ENCODE results near the gene LATS2.
"Not testable (repeated sequence)": the region's sequence is repeated elsewhere in the genome, so short reads cannot be mapped to it uniquely, and the experiment has no call there.

Gene LATS2

DNA sequence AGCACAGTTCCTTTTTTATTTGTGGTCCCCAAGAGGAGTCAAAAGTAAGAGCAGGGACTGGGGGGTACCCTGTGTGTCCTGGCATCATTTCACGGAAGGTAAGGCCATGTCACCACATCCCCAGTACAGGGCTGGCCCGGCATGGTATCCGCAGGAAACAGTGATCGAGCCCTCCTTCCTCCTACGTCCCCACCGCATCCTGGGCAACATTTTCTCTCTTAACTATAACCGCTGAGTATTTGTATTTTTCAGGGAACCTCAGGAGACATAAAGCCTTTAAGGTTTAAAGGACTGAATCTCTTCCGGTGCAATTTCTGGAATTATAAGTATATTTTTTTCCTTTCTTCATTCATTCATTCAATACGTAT, 13.6 kb upstream of the LATS2 start:
- DNase-seq = peak; percentile 66

DNA sequence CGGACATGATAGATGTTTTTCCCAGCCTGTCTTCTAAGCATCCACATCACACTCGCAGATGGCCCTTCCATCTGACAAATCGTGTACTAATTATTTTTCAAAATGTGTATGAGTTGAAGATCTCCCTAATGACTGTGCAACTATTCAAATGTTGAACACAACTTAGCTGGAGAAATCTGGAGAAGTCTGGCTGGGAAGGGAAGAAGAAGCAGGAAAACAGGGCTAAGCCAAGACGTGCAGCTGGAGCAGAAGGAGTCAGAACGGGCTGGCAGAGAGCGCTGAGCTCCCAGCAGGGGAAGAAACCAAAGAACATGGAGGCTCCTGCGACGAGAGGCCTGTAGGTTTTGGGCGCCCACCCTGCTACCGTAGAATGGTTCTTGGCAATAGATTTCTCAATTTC, 13.2 kb upstream of the LATS2 start:
- DNase-seq = no peak

DNA sequence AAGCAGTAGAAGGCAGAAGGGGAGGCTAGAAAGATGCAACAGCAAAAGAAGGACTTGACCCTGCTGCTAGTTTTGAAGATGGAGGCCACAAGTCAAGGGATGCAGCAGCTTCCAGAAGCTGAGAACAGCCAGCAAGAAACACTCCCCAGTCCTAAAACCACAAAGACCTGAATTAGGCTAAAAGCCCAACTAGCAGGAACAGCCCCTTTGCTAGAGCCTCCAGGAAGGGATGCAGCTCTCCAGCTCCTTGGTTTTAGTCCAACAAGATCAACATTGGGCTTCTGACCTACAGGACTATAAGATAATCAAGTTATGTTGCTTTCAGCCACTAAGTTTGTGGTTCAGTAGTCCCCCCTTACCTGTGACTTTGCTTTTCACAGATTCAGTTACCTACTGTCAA, 10.5 kb upstream of the LATS2 start:
- DNase-seq = no peak

DNA sequence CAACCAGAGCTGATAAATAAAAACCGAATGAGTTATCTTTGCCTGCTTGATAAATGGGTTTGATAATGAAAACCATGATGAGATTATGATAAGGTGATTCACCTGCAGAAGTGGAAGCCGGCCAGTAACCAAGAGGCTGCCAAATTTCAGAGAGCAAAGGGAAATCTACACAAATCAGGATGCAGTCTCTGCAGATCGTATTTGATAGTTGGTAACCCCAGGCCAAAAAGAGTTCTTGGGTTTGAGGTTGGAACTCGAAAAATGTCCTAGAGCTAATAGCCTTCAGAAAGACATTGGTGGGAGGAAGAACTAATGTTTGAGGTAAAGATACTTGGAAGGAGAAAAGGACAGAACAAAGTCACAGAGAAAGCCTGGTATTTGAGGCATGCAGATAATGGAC, 9.6 kb upstream of the LATS2 start:
- DNase-seq = no peak

DNA sequence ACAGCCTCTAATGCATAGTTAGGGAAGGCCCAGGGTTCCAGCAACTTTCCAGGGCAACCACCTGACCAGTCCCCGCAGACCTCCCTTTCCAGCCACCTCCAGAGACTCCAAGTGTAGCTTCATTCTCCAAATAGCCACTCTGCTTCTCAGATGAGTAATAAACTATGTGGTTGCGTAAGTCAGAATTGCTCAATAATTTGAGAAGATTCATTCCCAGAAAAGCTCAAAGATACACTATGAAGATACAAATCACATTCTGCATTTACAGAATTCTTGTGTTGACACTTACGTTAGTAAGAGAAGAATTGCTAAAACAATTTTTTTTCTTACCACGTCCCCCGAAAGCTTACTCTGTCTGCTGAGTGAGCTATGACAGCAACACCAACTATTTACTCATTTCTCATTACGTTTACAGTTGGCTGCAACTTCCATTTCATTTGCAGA, 8.2 kb upstream of the LATS2 start:
- DNase-seq = no peak

DNA sequence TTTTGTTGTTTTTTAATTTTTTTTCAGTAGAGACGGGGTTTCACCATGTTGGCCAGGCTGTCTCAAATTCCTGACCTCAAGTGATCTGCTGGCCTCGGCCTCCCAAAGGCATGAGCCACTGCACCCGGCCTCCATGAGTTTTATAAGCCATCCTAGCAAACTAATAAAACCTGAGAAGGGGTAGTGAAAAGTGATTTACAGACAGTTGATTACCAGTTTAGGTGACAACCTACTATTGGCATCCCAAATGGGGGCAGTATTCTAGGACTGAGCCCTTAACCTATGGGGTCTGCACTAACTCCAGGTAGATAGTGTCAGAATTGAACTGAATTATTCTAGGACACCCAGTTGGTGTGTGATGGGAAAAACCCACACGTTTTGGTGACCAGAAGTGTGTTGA, 6.5 kb upstream of the LATS2 start:
- DNase-seq = no peak

DNA sequence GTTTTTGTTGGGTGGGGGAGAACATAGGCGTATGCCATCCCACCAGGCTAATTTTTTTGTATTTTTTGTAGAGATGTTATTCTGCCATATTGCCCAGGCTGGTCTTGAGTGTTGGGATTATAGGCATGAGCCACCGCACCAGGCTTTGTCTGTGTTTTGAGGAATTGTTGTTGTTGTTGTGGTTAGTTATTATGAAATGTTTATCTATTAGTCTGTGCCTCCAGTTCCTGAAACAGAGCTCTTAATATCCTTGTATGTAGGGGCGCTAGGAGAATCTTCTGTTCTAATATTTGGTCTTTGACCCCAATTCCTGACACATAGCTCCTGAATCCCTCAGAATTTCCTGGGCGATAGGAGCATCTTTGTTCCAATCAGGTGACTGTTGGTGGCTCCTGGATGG, 5.6 kb upstream of the LATS2 start:
- DNase-seq = no peak

DNA sequence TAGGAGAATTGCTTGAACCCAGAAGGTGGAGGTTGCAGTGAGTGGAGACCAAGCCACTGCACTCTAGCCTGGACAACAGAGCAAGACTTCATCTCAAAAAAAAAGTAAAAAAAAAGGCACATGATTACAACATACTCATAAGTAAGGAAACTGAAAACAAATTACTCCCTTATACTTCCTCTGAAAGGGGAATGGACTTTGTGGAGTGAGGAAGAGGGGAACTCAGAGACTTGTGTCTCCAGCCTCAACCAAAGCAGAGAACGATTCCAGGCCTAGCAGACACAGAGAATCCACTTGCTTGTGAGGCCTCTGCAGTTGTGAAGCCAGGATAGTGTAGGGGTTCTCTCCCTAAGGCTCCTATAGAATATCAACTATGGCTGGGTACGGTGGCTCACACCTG, 4.3 kb upstream of the LATS2 start:
- DNase-seq = no peak

DNA sequence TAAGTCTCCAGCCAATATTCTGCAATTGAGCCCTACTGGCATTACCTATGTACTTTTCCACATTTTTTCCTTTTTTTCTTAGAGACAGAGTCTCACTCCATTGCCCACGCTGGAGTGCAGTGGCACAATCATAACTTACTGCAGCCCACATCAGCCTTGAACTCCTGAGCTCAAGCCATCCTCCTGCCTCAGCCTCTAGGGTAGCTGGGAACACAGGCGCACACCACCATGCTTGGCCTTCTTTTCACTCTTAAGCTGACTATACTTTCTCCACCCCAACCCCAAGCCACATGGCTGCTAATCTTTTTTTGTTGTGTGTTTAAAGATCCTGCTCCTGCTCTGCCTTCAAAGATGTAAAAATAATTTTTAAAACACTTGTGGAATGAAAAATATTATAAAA, 1.6 kb upstream of the LATS2 start:
- DNase-seq = no peak

DNA sequence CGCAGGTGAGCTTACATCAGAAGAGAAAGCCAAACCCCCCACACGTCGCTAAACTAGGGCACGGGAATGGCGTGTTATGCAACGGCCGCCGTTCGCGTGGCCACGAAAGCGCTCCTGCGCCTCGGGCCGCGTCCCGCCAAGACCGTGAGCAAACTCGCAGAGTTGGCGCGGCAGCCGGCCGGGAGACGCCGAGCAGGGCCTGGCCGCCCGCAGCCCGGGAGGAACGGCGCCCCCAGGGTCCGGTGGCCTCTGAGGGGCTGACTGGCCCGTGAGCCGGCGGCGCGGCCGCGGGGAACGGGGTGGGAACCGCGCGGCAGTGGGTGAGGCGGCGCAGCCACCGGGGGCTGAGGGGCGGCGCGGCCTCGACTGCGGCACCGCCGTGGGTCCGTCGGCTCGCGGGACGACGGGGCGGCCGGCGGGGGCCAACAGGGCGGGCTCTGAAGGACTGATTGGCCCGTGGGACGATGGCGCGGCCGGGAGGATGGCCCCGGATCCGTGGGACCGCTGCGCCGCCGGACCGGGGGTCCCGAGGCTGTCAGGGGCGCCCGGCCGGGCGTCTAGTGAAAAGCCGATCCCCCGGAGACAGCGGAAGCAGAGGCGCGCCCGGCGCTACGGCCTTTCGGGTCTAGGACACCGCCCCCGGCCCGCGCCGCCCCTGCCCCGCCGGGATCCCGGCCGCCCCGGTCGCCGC, 903 bp downstream of the LATS2 start:
- DNase-seq = no peak

DNA sequence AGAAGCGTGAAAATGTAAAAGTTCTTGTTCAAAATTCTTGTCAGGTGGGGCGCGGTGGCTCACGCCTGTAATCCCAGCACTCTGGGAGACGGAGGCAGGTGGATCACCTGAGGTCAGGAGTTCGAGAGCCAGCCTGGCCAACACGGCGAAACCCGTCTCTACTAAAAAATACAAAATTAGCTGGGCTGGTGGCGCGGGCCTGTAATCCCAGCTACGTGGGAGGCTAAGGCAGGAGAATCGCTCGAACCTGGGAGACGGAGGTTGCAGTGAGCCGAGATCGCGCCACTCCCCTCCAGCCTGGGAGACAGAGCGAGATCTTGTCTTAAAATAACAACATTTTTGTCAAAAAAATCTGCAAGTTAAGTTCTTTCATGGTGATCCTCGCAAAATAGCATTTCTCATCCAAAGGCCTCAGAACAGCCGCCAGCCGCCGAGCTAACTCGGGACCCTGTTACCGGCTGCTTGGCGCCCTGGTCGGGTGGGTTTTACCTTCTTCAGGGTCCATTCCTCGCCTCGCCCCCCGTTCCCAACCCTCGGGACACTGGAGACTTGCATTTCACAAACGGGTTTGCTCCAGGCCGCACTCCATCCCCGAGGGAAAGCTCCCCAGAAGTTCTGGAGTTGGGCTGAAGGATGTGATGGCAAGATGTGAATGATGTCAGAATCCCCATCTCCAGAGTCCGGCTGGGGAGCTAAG, 1.6 kb downstream of the LATS2 start:
- DNase-seq = no peak

DNA sequence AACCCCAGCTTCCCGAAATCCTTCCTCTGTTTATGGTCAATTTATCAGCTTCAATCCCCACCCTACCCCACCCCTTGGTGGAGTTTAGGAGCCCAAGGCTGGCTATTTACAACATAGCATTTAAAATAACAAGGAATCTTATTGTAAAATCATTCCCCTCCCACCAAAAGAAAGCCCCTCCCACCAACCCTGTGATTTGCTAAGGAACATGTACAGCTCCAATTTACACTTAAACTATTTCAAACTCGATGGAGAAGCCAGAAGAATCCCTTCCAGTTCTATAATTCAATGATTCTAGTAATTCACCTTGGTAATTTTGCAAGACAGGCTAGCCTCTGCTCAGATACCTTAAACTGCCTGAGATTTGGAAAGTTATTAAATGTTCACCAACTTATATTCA, 3.0 kb downstream of the LATS2 start:
- DNase-seq = no peak

DNA sequence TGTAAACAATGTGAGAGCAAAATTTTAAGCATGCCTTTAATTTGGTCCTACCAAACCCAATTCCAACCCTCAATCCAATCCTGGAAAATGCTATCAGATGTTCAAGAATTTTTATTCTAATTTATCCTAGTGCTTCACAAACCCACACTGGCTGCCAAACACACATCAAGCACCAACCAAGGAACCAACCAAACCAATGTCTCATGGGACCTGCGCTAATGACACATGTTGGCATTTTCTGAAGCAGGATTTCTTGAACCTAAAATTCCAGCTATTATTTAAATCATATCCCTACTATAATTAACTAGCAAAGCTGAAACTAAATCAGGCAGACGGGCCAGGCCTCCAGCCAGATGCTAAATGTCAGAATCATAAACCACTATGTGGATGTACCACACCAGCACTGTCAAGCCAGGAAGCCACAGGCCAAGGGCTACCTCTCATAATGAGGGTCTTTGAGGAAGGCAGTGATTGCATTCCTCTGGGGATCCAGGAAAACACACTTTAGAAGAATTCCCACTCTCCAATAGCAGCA, 5.8 kb downstream of the LATS2 start:
- DNase-seq = no peak

DNA sequence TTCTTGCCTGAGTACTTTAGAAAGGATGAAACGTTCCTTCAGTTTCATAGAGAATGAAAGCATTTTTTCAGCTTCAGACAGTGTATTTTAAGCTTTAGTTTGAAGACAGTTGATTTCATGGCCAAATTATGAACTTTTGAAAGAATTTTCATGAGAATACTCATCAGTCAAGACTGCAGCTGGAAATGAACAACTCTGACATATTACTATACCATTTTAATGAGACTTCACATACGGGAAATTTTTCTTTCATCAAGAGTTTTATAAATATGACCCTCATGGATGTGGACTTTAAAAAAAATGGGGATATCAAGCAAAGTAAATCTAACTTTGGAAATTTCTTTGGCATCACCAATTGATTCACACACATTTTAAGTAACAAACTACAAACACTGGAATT, 6.4 kb downstream of the LATS2 start:
- DNase-seq = no peak

DNA sequence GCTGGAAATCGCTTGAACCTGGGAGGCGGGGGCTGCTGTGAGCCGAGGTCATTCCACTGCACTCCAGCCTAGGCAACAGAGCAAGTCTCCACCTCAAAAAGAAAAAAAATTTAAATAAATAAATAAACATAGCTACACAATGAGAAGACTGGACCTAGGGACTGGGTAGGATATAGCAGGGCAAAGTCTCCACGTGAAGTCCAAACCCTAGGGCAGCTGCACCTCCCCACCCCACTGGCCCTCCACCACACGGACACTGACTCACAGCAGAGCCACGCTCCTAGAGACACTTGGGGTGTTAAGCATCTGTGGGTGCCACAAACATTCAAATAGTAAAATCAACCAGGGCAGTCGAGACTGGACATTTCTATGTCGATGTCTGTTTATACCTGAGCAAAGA, 7.1 kb downstream of the LATS2 start:
- DNase-seq = no peak

DNA sequence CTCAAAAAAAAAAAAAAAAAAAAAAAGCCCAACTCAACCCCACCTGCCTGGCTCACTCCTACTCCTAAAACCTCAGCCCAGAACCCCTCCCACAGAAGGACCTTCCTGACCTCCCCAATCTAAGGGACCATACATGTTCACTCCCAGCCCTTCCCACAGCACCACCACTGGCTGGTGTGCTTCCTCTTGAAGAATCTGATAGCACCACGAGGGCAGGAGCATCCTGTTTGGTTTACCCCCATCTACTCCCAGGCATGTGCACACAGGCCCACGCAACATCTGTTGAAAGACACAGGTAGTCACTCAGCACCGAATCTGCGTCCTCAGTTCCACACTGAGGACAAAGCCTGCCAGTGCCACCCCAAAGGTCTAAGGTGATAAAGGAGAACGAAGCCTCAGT, 8.2 kb downstream of the LATS2 start:
- DNase-seq = no peak

DNA sequence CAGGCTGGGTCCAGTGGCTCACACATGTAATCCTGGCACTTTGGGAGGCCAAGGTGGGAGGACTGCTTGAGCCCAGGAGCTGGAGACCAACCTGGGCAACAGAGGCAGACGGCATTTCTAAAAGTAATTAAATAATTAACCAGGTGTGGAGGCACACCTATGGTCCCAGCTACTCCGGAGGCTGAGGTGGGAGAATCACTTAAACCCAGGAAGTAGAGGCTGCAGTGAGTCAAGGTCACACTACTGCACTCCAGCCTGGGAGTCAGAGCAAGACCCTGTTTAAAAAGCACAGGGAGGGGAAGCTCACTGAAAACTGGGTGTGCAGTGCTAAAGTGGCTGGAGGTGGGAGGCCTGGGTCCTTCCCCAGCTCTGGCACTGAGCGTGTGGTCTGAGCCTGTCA, 9.7 kb downstream of the LATS2 start:
- DNase-seq = no peak

DNA sequence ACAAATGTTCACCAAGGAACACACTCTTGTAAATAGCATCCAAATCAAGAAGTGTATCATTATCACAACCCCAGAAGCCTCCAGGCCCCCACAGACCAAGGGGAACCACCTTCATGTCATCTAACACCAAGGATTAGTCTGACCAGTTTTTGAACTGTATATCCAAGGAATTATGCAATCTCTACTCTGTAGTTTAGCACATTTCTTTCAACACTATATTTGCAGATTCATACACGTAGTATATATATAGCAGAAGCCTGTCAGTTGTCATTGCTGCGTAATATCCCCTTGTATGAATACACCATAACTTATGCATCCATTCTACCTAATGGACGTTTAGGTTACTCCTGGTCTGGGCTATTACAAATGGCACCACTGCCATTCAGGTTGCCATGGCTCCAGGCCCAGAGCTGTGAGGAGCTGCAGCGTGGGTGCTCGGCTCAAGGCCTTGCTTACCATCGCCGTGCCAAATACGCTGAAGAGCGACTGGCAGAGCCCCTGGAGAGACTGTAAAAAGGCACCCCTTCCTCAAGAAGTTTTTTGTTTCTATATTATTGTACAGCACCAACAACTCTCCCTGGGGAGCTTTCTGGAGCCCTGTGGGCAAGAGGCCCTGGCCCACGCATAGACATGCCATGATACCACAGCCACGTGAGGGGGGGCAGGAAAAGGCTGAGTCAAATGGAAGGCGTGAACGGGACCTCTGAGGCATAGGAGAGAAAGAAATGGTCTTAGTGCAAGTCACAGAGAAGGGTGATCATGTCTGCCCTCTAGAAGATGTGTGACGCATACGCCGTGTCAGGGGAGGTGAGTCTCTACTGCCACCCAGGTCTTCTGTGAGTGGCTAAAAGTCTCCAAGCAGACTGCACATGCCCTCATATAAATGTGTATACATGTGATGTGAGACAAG, 10.8 kb downstream of the LATS2 start:
- DNase-seq = no peak

DNA sequence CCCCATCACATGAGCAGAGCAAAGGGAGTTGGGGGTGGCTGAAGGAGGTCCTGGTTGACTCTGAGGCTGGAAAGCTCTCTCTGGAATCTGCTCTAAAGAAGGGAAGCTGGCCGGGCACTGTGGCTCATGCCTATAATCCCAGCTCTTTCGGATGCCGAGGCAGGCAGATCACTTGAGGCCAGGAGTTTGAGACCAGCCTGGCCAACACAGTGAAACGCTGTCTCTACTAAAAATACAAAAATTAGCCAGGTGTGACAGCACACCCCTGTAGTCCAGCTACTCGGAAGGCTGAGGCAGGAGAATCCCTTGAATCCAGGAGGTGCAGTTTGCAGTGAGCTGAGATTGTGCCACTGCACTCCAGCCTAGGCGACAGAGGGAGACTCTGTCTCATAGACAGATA, 11.7 kb downstream of the LATS2 start:
- not testable (repeated sequence) for DNase-seq

DNA sequence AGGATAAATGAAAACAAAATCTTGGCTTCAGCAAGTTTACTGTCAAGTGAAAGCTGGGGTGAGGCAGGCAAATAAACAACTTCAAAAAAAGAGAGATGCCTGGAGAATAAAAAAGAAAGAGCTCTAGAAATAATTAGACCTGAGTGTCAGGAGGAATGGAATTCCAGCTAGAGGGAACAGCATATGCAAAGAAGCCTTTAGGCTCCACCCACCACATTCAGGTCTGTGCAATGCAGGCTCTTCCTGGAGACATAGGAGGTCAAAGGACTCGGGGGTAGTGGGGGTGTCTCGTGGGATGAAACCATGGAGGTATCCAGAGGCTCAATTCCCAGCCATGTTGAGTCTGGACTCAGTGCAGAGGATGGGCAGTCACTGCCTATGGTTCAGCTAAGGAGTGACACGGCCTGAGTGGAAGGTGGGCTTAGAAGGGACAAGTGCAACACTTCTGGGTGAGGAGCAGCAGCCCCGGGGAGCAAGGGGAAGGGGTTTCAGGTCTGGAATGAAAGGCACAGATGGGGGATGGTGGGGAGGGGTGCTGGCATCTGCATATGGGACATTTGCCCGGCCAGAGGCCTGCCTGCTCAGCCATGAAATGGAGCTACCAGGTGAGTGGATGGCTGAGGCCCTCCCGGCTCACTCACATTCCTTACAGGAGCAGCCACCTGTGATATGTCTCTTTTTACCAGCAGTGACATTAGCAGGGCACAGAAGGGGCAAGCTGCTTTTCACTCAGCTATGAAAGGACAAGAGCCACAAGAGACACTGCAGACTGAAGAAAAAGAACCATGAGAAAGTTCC, 12.3 kb downstream of the LATS2 start:
- DNase-seq = no peak

DNA sequence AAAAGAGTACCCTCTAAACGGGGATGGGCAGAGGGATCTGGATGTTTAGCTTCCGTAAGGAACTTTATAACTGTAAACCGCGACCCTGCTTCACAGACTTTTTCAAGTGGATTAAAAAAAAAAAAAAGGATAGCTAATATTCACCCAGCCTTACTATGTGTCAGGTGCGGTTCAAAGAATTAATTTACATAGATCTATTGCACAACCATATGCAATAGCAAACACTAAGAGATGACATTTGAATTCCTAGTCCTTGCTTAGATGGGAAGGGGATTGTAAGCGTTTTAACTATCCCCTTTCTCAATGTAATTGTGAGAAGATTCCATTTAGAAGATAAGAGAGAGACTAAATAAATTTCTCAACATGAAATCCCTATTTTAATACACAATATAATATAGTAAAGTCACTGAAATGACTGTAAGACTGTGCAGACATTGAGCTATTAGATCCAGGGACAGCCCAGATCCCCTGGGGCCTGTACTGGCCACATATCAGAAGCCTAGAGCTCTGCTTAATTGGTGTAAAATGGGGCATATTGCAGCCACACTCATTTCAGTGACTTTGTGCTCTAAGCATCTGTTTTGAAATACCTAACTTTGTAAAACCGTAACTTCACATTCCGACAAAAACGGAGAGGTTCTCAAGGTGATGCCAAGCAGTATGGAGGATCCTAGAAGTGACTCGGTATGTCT, 13.6 kb downstream of the LATS2 start:
- no peak for DNase-seq

DNA sequence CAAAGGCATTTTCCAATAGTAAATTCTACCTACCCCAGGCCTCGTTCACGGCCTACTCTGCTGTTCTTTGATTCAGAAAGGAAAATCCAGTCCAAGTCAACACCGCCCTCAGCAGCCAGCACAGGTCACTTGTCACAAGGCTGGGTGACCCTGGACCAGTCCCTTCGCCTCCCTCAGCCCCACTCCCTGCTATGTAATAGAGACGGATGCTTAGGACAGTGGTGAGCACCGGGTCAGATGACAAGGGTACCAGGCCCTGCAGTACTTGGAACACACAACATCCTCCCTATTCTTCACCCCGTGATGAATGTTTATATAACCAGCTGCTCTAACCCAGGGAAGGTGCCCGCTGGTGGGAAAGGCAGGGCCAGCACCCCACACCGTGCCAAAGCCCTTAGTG, 14.3 kb downstream of the LATS2 start:
- DNase-seq = no peak

Data from activated effector memory CD4-positive, alpha-beta T cell treated with anti-CD3 and anti-CD28 coated beads, Interleukin-2, amount 50 U/mL, for 16 hours (primary cell).